Stomach smooth muscle (tissue), 2 donors: ENCODE measurements around the gene TP53AIP1.
"Not testable (repeated sequence)": the region's sequence is repeated elsewhere in the genome, so short reads cannot be mapped to it uniquely, and the experiment has no call there.

Experiments used
- H3K27ac ChIP-seq: one replicate; pipeline ENCODE4 v1.7.0; 2013; ENCODE audit warnings: mild to moderate bottlenecking, low read length, inconsistent platforms
- H3K27me3 ChIP-seq, 2 donors: one replicate each; pipeline ENCODE4 v1.7.0; 2013; ENCODE audit warnings: low read length in 2 of 2; ENCODE audit not compliant: insufficient read depth in 2 of 2, control insufficient read depth in 1 of 2
- H3K36me3 ChIP-seq, 2 donors: one replicate each; pipeline ENCODE4 v1.7.0; 2013; ENCODE audit warnings: low read length in 2 of 2; ENCODE audit not compliant: control insufficient read depth in 2 of 2, insufficient read depth in 2 of 2
- H3K4me1 ChIP-seq: one replicate; pipeline ENCODE4 v1.7.0; 2013; ENCODE audit warnings: low read length; ENCODE audit not compliant: control insufficient read depth, insufficient read depth
- H3K4me3 ChIP-seq, 2 donors: one replicate each; pipeline ENCODE4 v1.7.0; 2013; ENCODE audit warnings: low read length in 2 of 2
- H3K9ac ChIP-seq, 2 donors: one replicate each; pipeline ENCODE4 v1.7.0; 2013; ENCODE audit warnings: low read length in 2 of 2, mild to moderate bottlenecking in 1 of 2
- H3K9me3 ChIP-seq, 2 donors: one replicate each; pipeline ENCODE4 v1.7.0; 2013; ENCODE audit warnings: low read length in 2 of 2; ENCODE audit not compliant: control insufficient read depth in 2 of 2
- donor health status: healthy.
- donor health status: Pancreatic carcinoma.

TP53AIP1 gene

GRCh38 chr11:128926437-128927107, 16.1 kb downstream of the TP53AIP1 start:
- no peak overlapping the region for H3K27ac ChIP-seq
- no peaks in the 10 kb centered on the region for H3K27me3 ChIP-seq
- H3K36me3 ChIP-seq = no peaks in the 10 kb centered on the region
- no peak overlapping the region for H3K4me3 ChIP-seq
- no peaks in the 10 kb centered on the region for H3K9me3 ChIP-seq
- no peak overlapping the region for H3K9ac ChIP-seq
- H3K4me1 ChIP-seq = no peaks in the 10 kb centered on the region

GRCh38 chr11:128926000-128926399, 16.7 kb downstream of the TP53AIP1 start:
- Histone ChIP-seq H3K27me3 (no peaks in the 10 kb centered on the region), H3K4me1 (no peaks in the 10 kb centered on the region), H3K36me3 (no peaks in the 10 kb centered on the region), H3K27ac (no peak overlapping the region), H3K4me3 (no peak overlapping the region), H3K9me3 (no peaks in the 10 kb centered on the region), H3K9ac (no peak overlapping the region)

- peaks cover 0 to 3% of the 10 kb centered on the region in 2 donors for H3K27me3 ChIP-seq
- no peak overlapping the region for H3K4me3 ChIP-seq
- H3K9ac ChIP-seq = no peak overlapping the region
- no peak overlapping the region for H3K27ac ChIP-seq
- no peaks in the 10 kb centered on the region for H3K9me3 ChIP-seq
- H3K4me1 ChIP-seq = no peaks in the 10 kb centered on the region
- no peaks in the 10 kb centered on the region for H3K36me3 ChIP-seq
Observed at GRCh38 chr11:128925250-128925600, 17.4 kb downstream of the TP53AIP1 start.

- no peaks in the 10 kb centered on the region for H3K36me3 ChIP-seq
- H3K27me3 ChIP-seq = peaks cover 0 to 3% of the 10 kb centered on the region in 2 donors
- no peaks in the 10 kb centered on the region for H3K4me1 ChIP-seq
- no peak overlapping the region for H3K4me3 ChIP-seq
- no peak overlapping the region for H3K9ac ChIP-seq
- H3K9me3 ChIP-seq = no peaks in the 10 kb centered on the region
- H3K27ac ChIP-seq = no peak overlapping the region
Observed at GRCh38 chr11:128924510-128925249, 18.0 kb downstream of the TP53AIP1 start.

GRCh38 chr11:128924104-128924503, 18.6 kb downstream of the TP53AIP1 start:
- Histone ChIP-seq H3K9me3 (no peaks in the 10 kb centered on the region), H3K36me3 (no peaks in the 10 kb centered on the region), H3K9ac (no peak overlapping the region), H3K4me1 (no peaks in the 10 kb centered on the region), H3K27ac (no peak overlapping the region), H3K4me3 (no peak overlapping the region), H3K27me3 (peaks cover 0 to 3% of the 10 kb centered on the region in 2 donors)

GRCh38 chr11:128921793-128922192, 20.9 kb downstream of the TP53AIP1 start:
- Histone ChIP-seq H3K9ac (no peak overlapping the region), H3K9me3 (no peaks in the 10 kb centered on the region), H3K4me1 (no peaks in the 10 kb centered on the region), H3K36me3 (no peaks in the 10 kb centered on the region), H3K4me3 (no peak overlapping the region), H3K27ac (no peak overlapping the region), H3K27me3 (peaks cover 0 to 3% of the 10 kb centered on the region in 2 donors)

GRCh38 chr11:128920666-128921065, 22.0 kb downstream of the TP53AIP1 start:
- no peaks in the 10 kb centered on the region for H3K4me1 ChIP-seq
- no peak overlapping the region for H3K4me3 ChIP-seq
- H3K27me3 ChIP-seq = peaks cover 0 to 3% of the 10 kb centered on the region in 2 donors
- no peaks in the 10 kb centered on the region for H3K9me3 ChIP-seq
- no peaks in the 10 kb centered on the region for H3K36me3 ChIP-seq
- H3K9ac ChIP-seq = no peak overlapping the region
- no peak overlapping the region for H3K27ac ChIP-seq

- not testable (repeated sequence) for H3K9ac ChIP-seq, H3K27ac ChIP-seq, H3K36me3 ChIP-seq, H3K4me1 ChIP-seq, H3K27me3 ChIP-seq, H3K4me3 ChIP-seq, H3K9me3 ChIP-seq
Observed at GRCh38 chr11:128919635-128920034, 23.0 kb downstream of the TP53AIP1 start.

GRCh38 chr11:128919216-128919615, 23.5 kb downstream of the TP53AIP1 start:
- Histone ChIP-seq H3K27ac (no peak overlapping the region), H3K4me3 (no peak overlapping the region), H3K4me1 (no peaks in the 10 kb centered on the region), H3K9me3 (no peaks in the 10 kb centered on the region), H3K9ac (no peak overlapping the region), H3K36me3 (no peaks in the 10 kb centered on the region), H3K27me3 (peaks cover 5 to 7% of the 10 kb centered on the region in 2 donors)

- Histone ChIP-seq H3K36me3 (no peaks in the 10 kb centered on the region), H3K27ac (no peak overlapping the region), H3K4me1 (no peaks in the 10 kb centered on the region), H3K9ac (no peak overlapping the region), H3K4me3 (no peak overlapping the region), H3K27me3 (peaks cover 5 to 7% of the 10 kb centered on the region in 2 donors), H3K9me3 (no peaks in the 10 kb centered on the region)
Observed at GRCh38 chr11:128917144-128917724, 25.4 kb downstream of the TP53AIP1 start.

GRCh38 chr11:128916681-128917080, 26.0 kb downstream of the TP53AIP1 start:
- peaks cover 7 to 11% of the 10 kb centered on the region in 2 donors for H3K27me3 ChIP-seq
- no peak overlapping the region for H3K27ac ChIP-seq

More at GRCh38 chr11:128916681-128917080, 26.0 kb downstream of the TP53AIP1 start:
- Histone ChIP-seq H3K4me3 (no peak overlapping the region), H3K4me1 (no peaks in the 10 kb centered on the region), H3K36me3 (no peaks in the 10 kb centered on the region), H3K9ac (no peak overlapping the region), H3K9me3 (no peaks in the 10 kb centered on the region)
